Fibroblast of lung (primary cell): ENCODE data around the gene STARD9. TPM values are rescaled to one million over a fixed set of nuclear protein-coding genes. Genes with fewer than 3 reads are reported as not detected.

Experiments
- DNase-seq, 2 donors: peaks; one replicate each; pipeline versions ENCODE4 v3.0.0 to v3.0.0-alpha.2; 2010; ENCODE audit warnings: low read depth in 2 of 2
- H2AFZ ChIP-seq: 2 replicates; pipeline ENCODE4 v1.5.1; 2012; ENCODE audit warnings: low read length, control low read depth, inconsistent platforms
- H3K27ac ChIP-seq: 2 replicates; pipeline ENCODE4 v1.5.1; 2011; ENCODE audit warnings: low read length, control low read depth; ENCODE audit not compliant: insufficient read depth
- H3K27me3 ChIP-seq: 2 replicates; pipeline ENCODE4 v1.5.1; 2011; ENCODE audit warnings: mild to moderate bottlenecking, low read length; ENCODE audit not compliant: control insufficient read depth, insufficient read depth
- H3K36me3 ChIP-seq: 2 replicates; pipeline ENCODE4 v1.5.1; 2011; ENCODE audit warnings: low read length; ENCODE audit not compliant: control insufficient read depth, insufficient read depth
- H3K4me1 ChIP-seq: 2 replicates; pipeline ENCODE4 v1.5.1; 2011; ENCODE audit warnings: low read length; ENCODE audit not compliant: control insufficient read depth, insufficient read depth; ENCODE audit errors: extremely low read depth
- H3K4me2 ChIP-seq: 2 replicates; pipeline ENCODE4 v1.5.1; 2011; ENCODE audit warnings: low read length, control low read depth; ENCODE audit not compliant: insufficient read depth; ENCODE audit errors: extremely low read depth
- H3K4me3 ChIP-seq, 4 experiments: fragments of 200-600 bp in 1 of 4; sonication (generic) in 1 of 4; replicated peaks in 1 of 4; 2 replicates each; pipeline ENCODE4 v1.5.1; 2011 to 2016; ENCODE audit warnings: low read length in 4 of 4, low read depth in 3 of 4, mild to moderate bottlenecking in 3 of 4, control low read depth in 2 of 4, inconsistent platforms in 1 of 4, mixed read lengths in 1 of 4; ENCODE audit not compliant: insufficient read depth in 1 of 4; ENCODE audit errors: control extremely low read depth in 1 of 4
- H3K79me2 ChIP-seq: 2 replicates; pipeline ENCODE4 v1.5.1; 2012; ENCODE audit warnings: mild to moderate bottlenecking, low read length, inconsistent platforms; ENCODE audit not compliant: control insufficient read depth, insufficient read depth
- H3K9ac ChIP-seq: 2 replicates; pipeline ENCODE4 v1.5.1; 2011; ENCODE audit warnings: mild to moderate bottlenecking, low read length, control low read depth; ENCODE audit not compliant: insufficient read depth
- H3K9me3 ChIP-seq: 2 replicates; pipeline ENCODE4 v1.5.1; 2012; ENCODE audit warnings: low read depth, low read length; ENCODE audit not compliant: control insufficient read depth, insufficient read depth
- H4K20me1 ChIP-seq: 2 replicates; pipeline ENCODE4 v1.5.1; 2011; ENCODE audit warnings: low read length; ENCODE audit not compliant: control insufficient read depth, insufficient read depth; ENCODE audit errors: extremely low read depth
- EZH2 ChIP-seq: IDR thresholded peaks from 2 replicates; pipeline ENCODE4 v1.5.1; 2012; ENCODE audit warnings: low read length, control low read depth, mild to moderate bottlenecking; ENCODE audit errors: missing control alignments
- polyA plus RNA-seq, 2 donors: library from polyadenylated mRNA; depleted of rRNA in 1 of 2; stranded (reverse) in 1 of 2; unstranded in 1 of 2; fragments of >200 nt; gene quantifications; 2 replicates each; pipeline ENCODE4 v1.2.1, GENCODE V29; 2011 to 2012; ENCODE audit warnings: missing spikeins in 1 of 2
- total RNA-seq: library from RNA; depleted of rRNA; stranded (reverse); fragments of >200 nt; gene quantifications from 2 replicates; pipeline ENCODE4 v1.2.1, GENCODE V29; 2014
- TF ChIP-seq, protein P1 (sequence below), 2 donors: IDR thresholded peaks in 1 of 2; conservative IDR thresholded peaks in 1 of 2; 1 replicate in 1 of 2; 2 replicates in 1 of 2; pipeline ENCODE4 v1.5.1; 2011 to 2012; ENCODE audit warnings: low read length in 2 of 2, control low read depth in 1 of 2, inconsistent platforms in 1 of 2, low read depth in 1 of 2, mild to moderate bottlenecking in 1 of 2

STARD9 gene
- total and polyA plus RNA-seq, 2 donors (not counting 1 experiment from before 2014, with no cell fraction given): 2.5 to 8.3 TPM

GRCh38 chr15:42686281-42686680 lies 110.9 kb downstream of the STARD9 start:
- Histone ChIP-seq H3K4me3 (no peak overlapping the region), H3K4me1 (no peaks in the 10 kb centered on the region), H2AFZ (no peak overlapping the region), H3K4me2 (no peak overlapping the region), H3K9me3 (no peaks in the 10 kb centered on the region), H4K20me1 (no peaks in the 10 kb centered on the region), H3K36me3 (peaks cover 6% of the 10 kb centered on the region), H3K79me2 (no peaks in the 10 kb centered on the region), H3K9ac (no peak overlapping the region), H3K27ac (no peak overlapping the region), H3K27me3 (no peaks in the 10 kb centered on the region)
- no peak for DNase-seq
- TF ChIP-seq, protein P1, sequence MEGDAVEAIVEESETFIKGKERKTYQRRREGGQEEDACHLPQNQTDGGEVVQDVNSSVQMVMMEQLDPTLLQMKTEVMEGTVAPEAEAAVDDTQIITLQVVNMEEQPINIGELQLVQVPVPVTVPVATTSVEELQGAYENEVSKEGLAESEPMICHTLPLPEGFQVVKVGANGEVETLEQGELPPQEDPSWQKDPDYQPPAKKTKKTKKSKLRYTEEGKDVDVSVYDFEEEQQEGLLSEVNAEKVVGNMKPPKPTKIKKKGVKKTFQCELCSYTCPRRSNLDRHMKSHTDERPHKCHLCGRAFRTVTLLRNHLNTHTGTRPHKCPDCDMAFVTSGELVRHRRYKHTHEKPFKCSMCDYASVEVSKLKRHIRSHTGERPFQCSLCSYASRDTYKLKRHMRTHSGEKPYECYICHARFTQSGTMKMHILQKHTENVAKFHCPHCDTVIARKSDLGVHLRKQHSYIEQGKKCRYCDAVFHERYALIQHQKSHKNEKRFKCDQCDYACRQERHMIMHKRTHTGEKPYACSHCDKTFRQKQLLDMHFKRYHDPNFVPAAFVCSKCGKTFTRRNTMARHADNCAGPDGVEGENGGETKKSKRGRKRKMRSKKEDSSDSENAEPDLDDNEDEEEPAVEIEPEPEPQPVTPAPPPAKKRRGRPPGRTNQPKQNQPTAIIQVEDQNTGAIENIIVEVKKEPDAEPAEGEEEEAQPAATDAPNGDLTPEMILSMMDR (conservative IDR thresholded peaks at IDR 0.05 in 1 of 2, IDR thresholded peaks at IDR 0.05 in 1 of 2; ENCODE audit: low read depth in 1 of 2, low read length in 2 of 2): no peak
- TF ChIP-seq EZH2: no peak

DNA sequence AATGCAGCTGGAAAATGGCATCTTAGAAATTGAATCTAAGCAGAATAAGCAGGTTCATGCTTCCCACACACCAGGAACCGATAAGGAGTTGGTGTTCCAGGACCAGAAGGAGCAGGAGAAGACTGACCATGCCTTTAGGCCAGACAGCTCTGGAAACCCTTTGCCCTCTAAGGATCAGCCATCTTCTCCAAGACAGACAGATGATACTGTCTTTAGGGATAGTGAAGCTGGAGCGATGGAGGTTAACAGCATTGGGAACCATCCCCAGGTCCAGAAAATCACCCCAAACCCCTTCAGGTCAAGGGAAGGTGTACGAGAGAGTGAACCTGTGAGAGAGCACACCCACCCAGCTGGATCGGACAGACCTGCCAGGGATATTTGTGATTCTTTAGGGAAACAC lies 112.3 kb downstream of the STARD9 start:
- H3K27me3 ChIP-seq: no peaks in the 10 kb centered on the region
- peaks cover 5% of the 10 kb centered on the region for H3K36me3 ChIP-seq
- H3K79me2 ChIP-seq: no peaks in the 10 kb centered on the region

GRCh38 chr15:42688301-42688700 lies 112.9 kb downstream of the STARD9 start:
- H4K20me1 ChIP-seq: no peaks in the 10 kb centered on the region
- no peak for TF ChIP-seq EZH2
- TF ChIP-seq, protein P1 (conservative IDR thresholded peaks at IDR 0.05 in 1 of 2, IDR thresholded peaks at IDR 0.05 in 1 of 2; ENCODE audit: low read depth in 1 of 2, low read length in 2 of 2): no peak
- H3K36me3 ChIP-seq: peaks cover 3% of the 10 kb centered on the region

More for the DNA sequence above, 112.3 kb downstream of the STARD9 start:
- Histone ChIP-seq H3K27ac (no peak overlapping the region), H2AFZ (no peak overlapping the region), H3K4me3 (no peak overlapping the region), H3K4me2 (no peak overlapping the region), H3K4me1 (no peaks in the 10 kb centered on the region), H3K9ac (no peak overlapping the region), H4K20me1 (no peaks in the 10 kb centered on the region), H3K9me3 (no peaks in the 10 kb centered on the region)
- no peak for TF ChIP-seq EZH2
- TF ChIP-seq, protein P1 (conservative IDR thresholded peaks at IDR 0.05 in 1 of 2, IDR thresholded peaks at IDR 0.05 in 1 of 2; ENCODE audit: low read depth in 1 of 2, low read length in 2 of 2): no peak
- DNase-seq: no peak

More at GRCh38 chr15:42688301-42688700, 112.9 kb downstream of the STARD9 start:
- Histone ChIP-seq H2AFZ (no peak overlapping the region), H3K4me2 (no peak overlapping the region), H3K79me2 (no peaks in the 10 kb centered on the region), H3K9me3 (no peaks in the 10 kb centered on the region), H3K9ac (no peak overlapping the region), H3K4me3 (no peak overlapping the region), H3K27ac (no peak overlapping the region), H3K27me3 (no peaks in the 10 kb centered on the region), H3K4me1 (no peaks in the 10 kb centered on the region)
- DNase-seq: no peak
